CD14-positive monocyte (primary cell): ENCODE data around the gene PPP2R3B. TPM values are rescaled to one million over a fixed set of nuclear protein-coding genes. Genes with fewer than 3 reads are reported as not detected.

Experiments
- DNase-seq, 3 donors: peaks; one replicate each; pipeline ENCODE4 v3.0.0-alpha.2; 2011 to 2022
- H2AFZ ChIP-seq: 2 replicates; pipeline ENCODE4 v1.6.0; 2012; ENCODE audit warnings: mild to moderate bottlenecking, low read depth, low read length, inconsistent platforms; ENCODE audit not compliant: insufficient read depth, poor library complexity, severe bottlenecking
- H3K27ac ChIP-seq, 2 donors: 1 replicate in 1 of 2; 2 replicates in 1 of 2; pipeline ENCODE4 v1.5.1; 2012 to 2013; ENCODE audit warnings: low read length in 2 of 2, control low read depth in 1 of 2, inconsistent platforms in 1 of 2, low read depth in 1 of 2, mild to moderate bottlenecking in 1 of 2
- H3K27me3 ChIP-seq, 2 donors: one replicate each; pipeline versions ENCODE4 v1.6.0 to v1.6.1; 2011 to 2013; ENCODE audit warnings: low read length in 2 of 2; ENCODE audit not compliant: control insufficient read depth in 2 of 2, insufficient read depth in 2 of 2
- H3K36me3 ChIP-seq, 2 donors: replicated peaks in 1 of 2; 1 replicate in 1 of 2; 2 replicates in 1 of 2; pipeline versions ENCODE4 v1.5.1 to v1.6.1; 2012 to 2013; ENCODE audit warnings: low read length in 2 of 2, control low read depth in 1 of 2, inconsistent platforms in 1 of 2, mild to moderate bottlenecking in 1 of 2; ENCODE audit not compliant: insufficient read depth in 2 of 2, control insufficient read depth in 1 of 2
- H3K4me1 ChIP-seq, 2 donors: 1 replicate in 1 of 2; 2 replicates in 1 of 2; pipeline versions ENCODE4 v1.5.1 to v1.6.1; 2012 to 2013; ENCODE audit warnings: low read length in 2 of 2, control low read depth in 1 of 2, inconsistent platforms in 1 of 2, mild to moderate bottlenecking in 1 of 2, moderate library complexity in 1 of 2; ENCODE audit not compliant: insufficient read depth in 2 of 2, control insufficient read depth in 1 of 2
- H3K4me2 ChIP-seq: replicated peaks from 2 replicates; pipeline ENCODE3; 2012; ENCODE audit warnings: low read length, moderate library complexity, mild to moderate bottlenecking; ENCODE audit not compliant: poor library complexity, severe bottlenecking; ENCODE audit errors: extremely low read depth
- H3K4me3 ChIP-seq, 3 experiments: fragments of 200-600 bp in 1 of 3; sonication (generic) in 1 of 3; replicated peaks in 1 of 3; 1 replicate in 2 of 3; 2 replicates in 1 of 3; pipeline ENCODE4 v1.5.1; 2011 to 2013; ENCODE audit warnings: low read length in 3 of 3, mild to moderate bottlenecking in 3 of 3, control low read depth in 2 of 3, low read depth in 2 of 3, inconsistent platforms in 1 of 3, moderate library complexity in 1 of 3
- H3K79me2 ChIP-seq: 2 replicates; pipeline ENCODE4 v1.6.0; 2012; ENCODE audit warnings: mild to moderate bottlenecking, control low read depth, inconsistent platforms, low read length, moderate library complexity; ENCODE audit not compliant: insufficient read depth
- H3K9ac ChIP-seq: 2 replicates; pipeline ENCODE4 v1.6.0; 2017; ENCODE audit warnings: low read length, mild to moderate bottlenecking; ENCODE audit not compliant: insufficient read depth, poor library complexity, severe bottlenecking
- H3K9me3 ChIP-seq, 2 donors: replicated peaks in 1 of 2; 1 replicate in 1 of 2; 2 replicates in 1 of 2; pipeline versions ENCODE4 v1.5.1 to v1.6.1; 2012 to 2013; ENCODE audit warnings: low read length in 2 of 2, control low read depth in 1 of 2; ENCODE audit not compliant: control insufficient read depth in 1 of 2, insufficient read depth in 1 of 2
- H4K20me1 ChIP-seq: 2 replicates; pipeline ENCODE4 v1.6.0; 2012; ENCODE audit warnings: mild to moderate bottlenecking, low read length, control low read depth, moderate library complexity; ENCODE audit not compliant: insufficient read depth
- H3K27ac Mint-ChIP-seq, 7 donors: one replicate each; pipeline ENCODE4 v1.8.0; 2020; ENCODE audit warnings: mild to moderate bottlenecking in 7 of 7, mixed read lengths in 7 of 7, moderate library complexity in 6 of 7, inconsistent platforms in 2 of 7
- H3K27me3 Mint-ChIP-seq, 3 donors: one replicate each; pipeline ENCODE4 v1.8.0; 2021 to 2022; ENCODE audit warnings: low read depth in 3 of 3, mild to moderate bottlenecking in 3 of 3, mixed read lengths in 3 of 3, moderate library complexity in 3 of 3, inconsistent platforms in 1 of 3
- H3K36me3 Mint-ChIP-seq, 2 donors: one replicate each; pipeline ENCODE4 v1.8.0; 2020; ENCODE audit warnings: mixed read lengths in 2 of 2, inconsistent platforms in 1 of 2, mild to moderate bottlenecking in 1 of 2
- H3K4me1 Mint-ChIP-seq: one replicate; pipeline ENCODE4 v1.8.0; 2020; ENCODE audit warnings: mild to moderate bottlenecking, mixed read lengths
- H3K4me3 Mint-ChIP-seq, 2 donors: one replicate each; pipeline ENCODE4 v1.8.0; 2020; ENCODE audit warnings: mild to moderate bottlenecking in 2 of 2, mixed read lengths in 2 of 2, moderate library complexity in 1 of 2
- H3K9me3 Mint-ChIP-seq, 7 donors: one replicate each; pipeline ENCODE4 v1.8.0; 2020 to 2022; ENCODE audit warnings: mixed read lengths in 7 of 7, mild to moderate bottlenecking in 6 of 7, moderate library complexity in 6 of 7, inconsistent platforms in 2 of 7
- CTCF ChIP-seq: fragments of 200-600 bp; IDR thresholded peaks from one replicate; pipeline ENCODE4 v1.8.0; 2022; ENCODE audit warnings: antibody characterized with exemption, mild to moderate bottlenecking
- WGBS: methylation state at CpG from one replicate; pipeline ENCODE4 v1.1.5; 2013; ENCODE audit warnings: missing lambda C conversion rate; ENCODE audit not compliant: insufficient coverage; 5-methylcytosine and 5-hydroxymethylcytosine counted together
- intact Hi-C, 2 donors: fragments of 100-400 bp; cut with micrococcal nuclease; formaldehyde crosslinking; loops; one replicate each; pipeline versions ENCODE4 v1.15.0 to v1.15.1; 2023
- polyA plus RNA-seq, 3 donors: library from polyadenylated mRNA; depleted of rRNA in 1 of 3; unstranded in 2 of 3; stranded (reverse) in 1 of 3; fragments of 300-500 nt in 2 of 3; fragments of >200 nt in 1 of 3; fragmentation: Illumina TruSeq in 2 of 3; gene quantifications; 1 replicate in 2 of 3; 2 replicates in 1 of 3; pipeline ENCODE4 v1.2.3, GENCODE V29; 2012 to 2021

The PPP2R3B gene
- polyA plus RNA-seq, 3 donors = 2.1 to 9.0 (median 2.3) TPM

GRCh38 chrX:298993-299392 lies 87.7 kb downstream of the PPP2R3B start:
- peaks cover 30 to 64% of the 10 kb centered on the region in 2 donors for H3K36me3 Mint-ChIP-seq
- H3K4me3 Mint-ChIP-seq = no peak overlapping the region
- H4K20me1 ChIP-seq = no peaks in the 10 kb centered on the region
- H3K79me2 ChIP-seq = no peaks in the 10 kb centered on the region
- no peak overlapping the region for H3K4me3 ChIP-seq
- WGBS = 99% methylated on average over 34 of the region's 36 CpGs
- intact Hi-C loops = no loop called here
- no peaks in the 10 kb centered on the region for H3K27me3 Mint-ChIP-seq
- H3K36me3 ChIP-seq = peaks cover 16 to 61% of the 10 kb centered on the region in 2 donors
- DNase-seq = no peak
- no peak overlapping the region for H3K27ac ChIP-seq
- no peak overlapping the region for H3K9ac ChIP-seq
- peaks cover 3 to 13% of the 10 kb centered on the region in 2 donors for H3K9me3 ChIP-seq
- H3K9me3 Mint-ChIP-seq = peaks cover 0 to 15% (median 2%) of the 10 kb centered on the region in 7 donors
- no peaks in the 10 kb centered on the region for H3K4me1 ChIP-seq
- H3K4me1 Mint-ChIP-seq = no peaks in the 10 kb centered on the region
- H3K27ac Mint-ChIP-seq = no peak overlapping the region
- no peaks in the 10 kb centered on the region for H3K27me3 ChIP-seq
- no peak overlapping the region for H3K4me2 ChIP-seq
- no peak for TF ChIP-seq CTCF
- H2AFZ ChIP-seq = no peak overlapping the region

- intact Hi-C loops = no loop called here
- Mint-ChIP-seq H3K4me3 (no peak overlapping the region), H3K4me1 (no peaks in the 10 kb centered on the region), H3K36me3 (peaks cover 41 to 75% of the 10 kb centered on the region in 2 donors), H3K27ac (no peak overlapping the region), H3K9me3 (peaks cover 0 to 21% (median 15%) of the 10 kb centered on the region in 7 donors), H3K27me3 (peaks cover 0 to 5% (median 0%) of the 10 kb centered on the region in 3 donors)
- Histone ChIP-seq H3K79me2 (no peaks in the 10 kb centered on the region), H3K4me2 (no peak overlapping the region), H3K4me1 (no peaks in the 10 kb centered on the region), H3K9me3 (peaks cover 0 to 30% of the 10 kb centered on the region in 2 donors), H4K20me1 (no peaks in the 10 kb centered on the region), H2AFZ (no peak overlapping the region), H3K36me3 (peaks cover 26 to 66% of the 10 kb centered on the region in 2 donors), H3K27ac (no peak overlapping the region), H3K27me3 (no peaks in the 10 kb centered on the region), H3K9ac (no peak overlapping the region), H3K4me3 (no peak overlapping the region)
- DNase-seq = no peak
- TF ChIP-seq CTCF = no peak
- WGBS = 94% methylated on average over 18 of the region's 21 CpGs
Measured at GRCh38 chrX:295136-295535, 91.6 kb downstream of the PPP2R3B start.
